NCI-H1105 treated with DMSO at 0.1 percent for 48 hours (cell line): ENCODE measurements around the gene CTSZ.
"Not testable (repeated sequence)": the region's sequence is repeated elsewhere in the genome, so short reads cannot be mapped to it uniquely, and the experiment has no call there.

Source experiments
- DNase-seq: peaks from one replicate; lab custom pipeline; 2025; lab: John Stamatoyannopoulos, UW

CTSZ gene

GRCh38 chr20:58978351-58979190 is 28.5 kb downstream of the CTSZ start:
- no peak for DNase-seq

GRCh38 chr20:58976061-58976730 is 30.9 kb downstream of the CTSZ start:
- DNase-seq, result no peak

GRCh38 chr20:58975353-58975752 is 31.7 kb downstream of the CTSZ start:
- no peak for DNase-seq

GRCh38 chr20:58973866-58974265 is 33.2 kb downstream of the CTSZ start:
- no peak for DNase-seq

GRCh38 chr20:58973179-58973578 is 33.9 kb downstream of the CTSZ start:
- DNase-seq, result no peak

- no peak for DNase-seq
Measured at GRCh38 chr20:58971429-58971828, 35.6 kb downstream of the CTSZ start.

- no peak for DNase-seq
Measured at GRCh38 chr20:58970146-58970545, 36.9 kb downstream of the CTSZ start.

- no peak for DNase-seq
Measured at GRCh38 chr20:58969439-58969838, 37.6 kb downstream of the CTSZ start.

GRCh38 chr20:58967652-58968429 is 39.2 kb downstream of the CTSZ start:
- no peak for DNase-seq

GRCh38 chr20:58965270-58966064 is 41.6 kb downstream of the CTSZ start:
- no peak for DNase-seq

- DNase-seq, result not testable (repeated sequence)
Measured at GRCh38 chr20:58963922-58964321, 43.1 kb downstream of the CTSZ start.

GRCh38 chr20:58963060-58963584 is 43.9 kb downstream of the CTSZ start:
- no peak for DNase-seq

GRCh38 chr20:58959652-58960051 is 47.4 kb downstream of the CTSZ start:
- DNase-seq, result no peak

- DNase-seq, result no peak
Measured at GRCh38 chr20:58956078-58956477, 51.0 kb downstream of the CTSZ start.

- no peak for DNase-seq
Measured at GRCh38 chr20:58953050-58953449, 54.0 kb downstream of the CTSZ start.

- DNase-seq, result no peak
Measured at GRCh38 chr20:58950603-58951002, 56.5 kb downstream of the CTSZ start.

GRCh38 chr20:58947797-58948388 is 59.2 kb downstream of the CTSZ start:
- DNase-seq, result not testable (repeated sequence)

GRCh38 chr20:58945965-58946631 is 61.0 kb downstream of the CTSZ start:
- DNase-seq, result no peak
